Astrocyte (in vitro differentiated cells and primary cell): ENCODE results near the gene ZC3H7A.

Source experiments
- EZH2 ChIP-seq: IDR thresholded peaks from 2 replicates; pipeline ENCODE4 v1.6.1; 2012; ENCODE audit warnings: mild to moderate bottlenecking, low read length, inconsistent platforms; ENCODE audit not compliant: insufficient read depth
- TF ChIP-seq, protein P1 (sequence below): IDR thresholded peaks from 2 replicates; pipeline ENCODE4 v1.5.1; 2011; ENCODE audit warnings: low read depth, mild to moderate bottlenecking, inconsistent platforms, low read length, moderate library complexity; ENCODE audit not compliant: insufficient read depth

DNA sequence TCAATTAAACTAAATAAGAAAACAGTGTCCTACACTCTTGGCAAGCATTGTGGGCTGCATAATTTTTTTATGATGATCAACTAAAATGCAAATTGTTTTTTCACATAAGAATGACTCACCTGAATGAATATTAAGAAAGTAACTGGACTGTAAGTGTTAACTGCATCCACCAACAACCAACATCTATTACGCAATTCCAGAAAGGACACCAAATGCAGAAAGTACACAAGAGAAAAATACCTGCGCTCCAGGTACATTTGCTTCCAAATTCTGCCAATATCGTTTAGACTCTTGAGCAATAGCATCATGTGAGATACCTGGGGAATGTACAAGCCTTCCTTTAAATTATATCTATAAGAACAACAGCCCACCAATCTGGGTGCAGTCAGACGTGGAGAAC is 34.6 kb downstream of the ZC3H7A start:
- no peak for TF ChIP-seq EZH2
- TF ChIP-seq, protein P1, sequence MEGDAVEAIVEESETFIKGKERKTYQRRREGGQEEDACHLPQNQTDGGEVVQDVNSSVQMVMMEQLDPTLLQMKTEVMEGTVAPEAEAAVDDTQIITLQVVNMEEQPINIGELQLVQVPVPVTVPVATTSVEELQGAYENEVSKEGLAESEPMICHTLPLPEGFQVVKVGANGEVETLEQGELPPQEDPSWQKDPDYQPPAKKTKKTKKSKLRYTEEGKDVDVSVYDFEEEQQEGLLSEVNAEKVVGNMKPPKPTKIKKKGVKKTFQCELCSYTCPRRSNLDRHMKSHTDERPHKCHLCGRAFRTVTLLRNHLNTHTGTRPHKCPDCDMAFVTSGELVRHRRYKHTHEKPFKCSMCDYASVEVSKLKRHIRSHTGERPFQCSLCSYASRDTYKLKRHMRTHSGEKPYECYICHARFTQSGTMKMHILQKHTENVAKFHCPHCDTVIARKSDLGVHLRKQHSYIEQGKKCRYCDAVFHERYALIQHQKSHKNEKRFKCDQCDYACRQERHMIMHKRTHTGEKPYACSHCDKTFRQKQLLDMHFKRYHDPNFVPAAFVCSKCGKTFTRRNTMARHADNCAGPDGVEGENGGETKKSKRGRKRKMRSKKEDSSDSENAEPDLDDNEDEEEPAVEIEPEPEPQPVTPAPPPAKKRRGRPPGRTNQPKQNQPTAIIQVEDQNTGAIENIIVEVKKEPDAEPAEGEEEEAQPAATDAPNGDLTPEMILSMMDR = no peak
